GM18526 (cell line): ENCODE data around the gene UNC79.

ENCODE experiments used
- POLR2A ChIP-seq: IDR thresholded peaks from 3 replicates; pipeline ENCODE4 v1.6.1; 2011; ENCODE audit not compliant: insufficient read length; ENCODE audit errors: extremely low read depth

The UNC79 gene

DNA sequence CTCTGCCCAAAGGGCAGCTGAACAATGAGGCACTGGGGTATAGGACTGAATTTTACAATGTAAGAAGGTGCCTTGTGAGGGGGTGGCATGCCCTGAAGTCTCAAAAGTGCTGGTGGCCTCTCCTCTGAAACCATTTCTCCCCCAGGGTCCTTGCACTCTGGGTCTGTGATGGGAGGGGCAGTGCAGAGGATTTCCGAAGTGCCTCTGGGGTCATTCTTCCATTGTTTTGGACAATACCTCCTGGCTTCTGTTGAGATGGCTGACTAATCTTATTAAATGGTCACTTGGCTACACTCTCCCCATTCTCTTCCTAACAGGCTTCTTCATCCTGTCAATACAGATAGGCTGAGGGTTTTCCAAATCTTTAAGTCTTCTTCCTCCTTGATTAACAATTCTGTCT, 59.3 kb downstream of the UNC79 start:
- TF ChIP-seq POLR2A, result no peak

DNA sequence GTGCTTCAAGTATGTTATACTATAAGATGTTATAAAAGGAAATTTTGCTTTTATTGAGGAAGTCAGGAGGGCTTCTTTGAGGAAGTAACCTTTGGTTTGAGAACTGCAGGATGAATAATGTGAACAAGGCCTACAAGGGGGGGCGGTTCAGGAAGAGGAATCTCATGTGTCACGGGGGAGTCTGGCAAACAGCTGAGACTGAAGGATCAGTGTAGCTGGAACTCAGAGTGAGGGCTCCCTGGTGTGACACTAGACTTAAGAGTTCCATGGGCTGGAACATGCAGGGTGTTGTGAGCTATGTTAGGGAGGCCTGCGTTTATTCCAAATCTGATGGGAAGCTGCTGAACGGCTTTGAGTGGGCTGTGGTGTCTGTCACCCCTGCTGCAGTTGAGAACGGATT, 62.3 kb downstream of the UNC79 start:
- no peak for TF ChIP-seq POLR2A

DNA sequence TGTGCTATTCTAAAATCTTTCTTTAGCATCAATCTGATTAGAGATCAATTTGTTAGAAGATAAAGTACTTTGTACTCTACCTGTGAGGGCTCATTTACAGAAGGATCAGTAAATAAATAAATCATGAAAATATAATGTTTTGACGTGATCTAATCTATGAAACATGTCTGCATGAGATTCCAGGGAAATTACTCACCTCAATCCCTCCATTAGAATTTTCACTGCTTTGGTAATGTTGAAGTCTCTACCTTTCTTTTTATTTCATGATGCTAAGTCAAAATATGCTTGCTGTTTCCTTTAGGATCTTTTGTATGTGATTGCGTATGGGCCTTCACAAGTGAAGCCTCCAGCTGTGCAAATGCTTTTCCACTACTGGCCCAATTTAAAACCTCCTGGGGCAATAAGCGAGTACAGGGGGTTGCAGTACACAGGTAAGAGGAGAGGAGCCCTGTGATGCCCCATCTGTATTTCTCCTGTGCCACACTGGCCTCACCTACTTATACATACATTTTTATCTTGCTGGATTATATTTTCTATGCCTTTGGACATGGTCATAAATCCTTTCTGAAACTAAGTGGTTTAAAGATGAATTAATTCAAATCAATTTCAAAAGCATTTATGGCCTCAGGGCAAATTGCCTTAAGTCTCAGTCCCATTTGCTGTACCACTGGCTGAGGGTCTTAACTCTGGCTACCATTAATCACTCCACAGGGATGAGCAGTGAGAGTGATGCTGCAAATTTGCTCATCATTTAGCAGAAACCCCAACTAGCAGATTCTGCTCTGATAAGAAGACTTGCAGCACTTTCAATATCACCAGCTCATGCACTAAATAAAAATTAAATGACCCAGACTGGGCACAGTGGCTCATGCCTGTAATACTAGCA, 66.4 kb downstream of the UNC79 start:
- TF ChIP-seq POLR2A, result no peak

DNA sequence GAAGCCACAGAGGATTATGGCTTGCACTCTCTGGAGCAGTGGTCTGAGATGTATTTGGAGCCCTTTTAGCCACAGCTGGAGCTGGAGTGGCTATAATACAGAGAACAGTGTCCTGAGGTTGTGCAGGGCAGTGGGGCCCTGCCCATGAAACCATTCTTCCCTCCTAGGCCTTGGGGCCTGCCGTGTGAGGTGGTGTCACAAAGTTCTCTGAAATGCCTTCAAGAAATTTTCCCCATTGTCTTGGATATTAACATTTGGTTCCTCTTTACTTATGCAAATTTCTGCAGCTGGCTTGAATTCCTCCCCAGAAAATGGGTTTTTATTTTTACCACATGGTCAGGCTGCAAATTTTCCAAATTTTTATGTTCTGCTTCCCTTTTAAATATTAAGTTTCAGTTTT, 79.3 kb downstream of the UNC79 start:
- TF ChIP-seq POLR2A, result no peak

DNA sequence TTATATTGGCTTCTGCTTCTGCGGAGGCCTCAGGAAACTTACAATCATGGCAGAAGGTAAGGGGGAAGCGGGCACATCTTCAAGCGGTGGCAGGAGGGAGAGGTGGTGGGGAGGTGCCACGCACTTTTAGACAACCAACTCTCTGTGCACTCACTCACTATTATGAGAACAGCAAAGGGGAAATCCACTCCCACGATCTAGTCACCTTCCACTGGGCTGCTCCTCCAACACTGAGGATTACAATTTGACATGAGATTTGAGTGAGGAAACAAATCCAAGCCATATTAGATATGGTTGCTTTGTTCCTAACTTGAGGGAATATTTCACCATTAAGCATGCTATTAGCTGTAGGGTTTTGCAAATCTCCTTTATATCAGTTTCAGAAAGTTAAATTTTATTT, 80.3 kb downstream of the UNC79 start:
- no peak for TF ChIP-seq POLR2A

DNA sequence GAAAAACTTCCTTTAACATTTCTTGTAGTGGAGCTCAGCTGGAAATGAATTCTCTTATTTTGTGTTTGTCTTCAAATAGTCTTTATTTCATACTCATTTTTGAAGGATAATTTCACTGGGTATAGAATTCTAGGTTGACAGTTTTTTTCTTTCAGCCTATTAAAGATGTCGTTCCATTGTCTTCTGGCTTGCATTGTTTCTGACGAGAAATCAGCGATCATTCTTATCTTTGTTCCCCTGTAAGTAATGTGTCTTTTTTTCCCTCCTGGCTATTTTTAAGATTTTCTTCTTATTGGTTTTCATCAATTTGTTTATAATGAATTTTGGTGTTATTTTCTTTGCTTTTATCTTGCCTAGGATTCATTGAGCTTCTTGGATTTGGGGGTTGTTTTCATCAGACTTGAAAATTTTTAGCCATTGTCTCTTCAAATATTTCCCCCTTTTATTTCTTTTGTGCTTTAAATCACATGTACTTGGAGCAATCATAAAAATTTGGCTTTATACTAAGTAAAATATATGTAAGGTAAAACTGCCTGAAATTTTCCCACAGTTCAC, 89.4 kb downstream of the UNC79 start:
- TF ChIP-seq POLR2A, result no peak

DNA sequence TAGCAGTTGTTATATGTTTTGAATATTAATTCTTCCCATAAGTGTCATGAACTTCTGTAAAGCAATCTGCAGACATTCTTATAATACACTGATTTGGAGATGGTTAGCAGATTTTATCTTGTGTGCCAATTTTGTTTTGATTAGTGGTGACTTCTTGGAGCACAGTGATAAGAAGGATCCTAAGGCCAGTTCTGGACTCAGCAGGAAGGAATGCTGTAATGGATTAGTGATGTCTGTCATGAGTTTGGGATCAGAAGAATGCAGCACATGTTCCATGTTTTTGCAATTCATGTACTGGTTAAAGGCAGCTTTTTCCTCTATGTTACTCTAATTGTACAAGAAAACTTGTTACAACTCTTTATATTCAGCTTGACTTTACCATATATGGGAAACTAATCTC, 91.5 kb downstream of the UNC79 start:
- no peak for TF ChIP-seq POLR2A

DNA sequence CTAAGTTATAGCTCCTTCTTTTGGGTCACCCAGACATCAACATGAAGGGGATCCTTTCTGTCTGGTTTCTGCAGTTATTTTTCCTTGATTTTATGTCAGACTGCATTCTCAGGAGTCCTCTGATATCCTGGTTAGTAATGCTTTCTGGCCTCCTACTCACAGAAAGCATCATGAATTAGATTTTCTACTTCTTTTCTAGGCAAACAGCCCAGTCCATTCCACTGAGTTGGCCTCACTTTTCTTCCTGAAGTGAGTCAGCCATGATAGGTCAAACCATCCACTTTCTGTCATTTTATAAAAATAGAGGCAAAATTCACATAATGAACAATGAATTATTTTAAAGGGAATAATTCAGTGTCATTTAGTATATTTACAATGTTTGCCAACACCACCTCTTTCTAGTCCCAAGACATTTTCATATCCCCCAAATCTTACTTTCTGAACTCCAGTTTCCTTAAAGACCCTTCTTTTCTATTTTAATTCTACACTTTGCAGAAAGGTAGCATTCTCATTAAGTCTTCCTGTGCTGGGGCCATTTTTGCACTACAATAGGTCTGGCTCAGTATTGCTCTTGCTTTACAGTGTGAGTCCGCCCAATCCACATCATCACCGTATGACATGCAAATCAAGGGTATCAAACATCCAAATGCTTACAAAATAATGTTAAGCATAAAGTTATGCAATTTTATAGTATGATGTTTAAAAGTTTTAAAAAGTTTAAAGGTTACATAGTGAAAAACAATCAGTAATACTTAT, 95.1 kb downstream of the UNC79 start:
- TF ChIP-seq POLR2A, result no peak

DNA sequence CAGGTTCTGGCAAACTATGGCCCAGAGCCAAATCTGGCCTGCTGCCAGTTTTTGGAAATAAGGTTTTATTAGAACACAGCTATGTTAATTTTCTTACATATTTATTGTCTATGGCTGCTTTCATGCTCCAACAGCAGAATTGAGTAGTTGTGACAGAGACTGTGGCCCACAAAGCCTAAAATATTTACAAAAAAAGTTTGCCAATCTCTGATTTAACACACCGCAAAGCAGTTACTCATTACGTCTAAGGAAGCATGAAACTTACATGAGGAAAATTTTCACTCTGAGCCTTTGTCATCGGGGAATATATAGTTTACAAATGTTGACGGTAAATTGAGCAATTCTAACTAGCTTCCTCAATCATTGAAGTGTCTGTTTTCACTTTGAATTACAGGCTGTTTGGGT, 96.5 kb downstream of the UNC79 start:
- no peak for TF ChIP-seq POLR2A

DNA sequence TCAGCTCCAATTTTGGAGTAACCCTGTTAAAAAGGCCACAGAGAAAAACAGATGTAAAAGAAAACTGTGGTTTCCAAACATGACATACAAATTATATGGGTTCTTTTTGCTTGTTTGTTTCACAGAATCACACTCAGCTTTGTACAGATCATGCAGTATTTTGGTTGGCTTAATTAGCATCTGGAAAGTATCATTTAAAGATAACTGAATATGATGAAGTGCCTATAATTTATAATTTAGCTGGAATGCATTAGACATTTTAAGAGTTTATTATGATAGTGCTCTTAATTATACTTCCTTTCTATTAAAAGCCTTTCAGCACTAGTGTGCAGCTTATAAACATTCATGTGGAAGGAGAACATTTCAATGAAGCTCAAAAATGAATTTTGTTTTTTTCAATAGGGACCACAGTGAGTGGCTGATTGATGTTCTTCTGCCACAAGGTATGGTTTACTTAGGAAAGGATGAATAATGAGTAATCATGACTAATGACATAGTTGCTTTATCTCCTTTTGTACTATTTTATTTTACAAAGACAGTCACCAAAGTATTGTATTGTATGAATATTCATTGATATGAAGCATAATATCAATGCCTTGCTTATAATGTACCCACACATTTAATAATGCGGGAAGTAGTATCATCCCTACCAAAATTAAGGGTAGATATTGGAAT, 98.3 kb downstream of the UNC79 start:
- TF ChIP-seq POLR2A, result no peak

DNA sequence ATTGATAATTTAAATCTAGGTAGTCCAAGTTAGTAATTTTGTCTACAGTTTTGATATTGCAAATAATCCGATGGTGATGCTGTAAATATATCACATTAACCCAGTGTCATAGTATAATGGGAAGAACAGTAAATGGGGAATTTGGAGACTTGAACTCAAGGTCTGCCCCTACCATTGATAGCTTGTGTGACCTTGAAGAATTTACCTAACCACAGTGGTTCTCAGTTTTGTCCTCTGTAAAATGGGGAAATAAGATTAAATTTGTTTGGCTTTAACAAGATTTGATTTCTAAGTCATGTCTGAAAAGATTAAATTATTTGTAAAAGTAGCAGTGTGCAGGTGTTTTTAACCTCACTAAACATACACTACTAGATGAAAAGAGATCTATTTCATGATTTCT, 100.9 kb downstream of the UNC79 start:
- TF ChIP-seq POLR2A, result no peak

DNA sequence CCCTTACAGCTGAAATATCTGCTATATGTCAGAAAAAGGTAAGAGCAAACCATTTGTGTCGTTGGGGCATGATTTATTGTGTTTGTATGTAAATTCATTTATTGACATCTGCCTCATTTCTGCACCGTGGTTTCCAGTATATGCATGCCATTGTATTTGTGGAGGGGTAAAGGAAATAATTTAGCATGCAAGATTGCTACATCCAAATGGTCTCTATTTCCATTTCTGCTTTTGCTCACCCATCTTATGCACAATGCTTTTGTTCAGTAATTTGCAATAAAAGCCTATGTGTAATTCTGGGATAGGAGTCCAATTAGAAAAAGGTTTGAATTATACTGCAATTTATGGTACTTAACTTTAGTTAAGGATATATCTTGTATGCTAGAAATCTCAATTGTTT, 101.8 kb downstream of the UNC79 start:
- TF ChIP-seq POLR2A, result no peak

DNA sequence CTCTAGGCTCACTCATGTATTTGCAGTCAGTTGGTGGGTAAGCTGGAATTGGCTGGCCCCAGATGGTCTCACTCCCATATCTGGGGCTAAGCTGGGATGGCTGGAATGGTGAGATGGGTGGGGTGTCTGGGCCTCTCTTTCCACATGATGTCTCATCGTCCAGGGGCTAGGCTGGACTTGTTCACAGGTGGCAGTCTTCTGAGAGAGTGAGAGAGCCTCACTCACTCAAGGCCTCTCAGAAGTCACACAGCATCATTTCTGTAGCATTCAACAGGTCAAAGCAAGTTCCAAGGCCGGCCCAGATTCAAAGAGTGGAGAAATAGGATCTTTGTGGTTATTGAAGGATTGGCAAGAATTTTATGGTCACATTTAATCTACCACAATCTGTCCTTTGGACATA, 102.7 kb downstream of the UNC79 start:
- TF ChIP-seq POLR2A, result no peak

DNA sequence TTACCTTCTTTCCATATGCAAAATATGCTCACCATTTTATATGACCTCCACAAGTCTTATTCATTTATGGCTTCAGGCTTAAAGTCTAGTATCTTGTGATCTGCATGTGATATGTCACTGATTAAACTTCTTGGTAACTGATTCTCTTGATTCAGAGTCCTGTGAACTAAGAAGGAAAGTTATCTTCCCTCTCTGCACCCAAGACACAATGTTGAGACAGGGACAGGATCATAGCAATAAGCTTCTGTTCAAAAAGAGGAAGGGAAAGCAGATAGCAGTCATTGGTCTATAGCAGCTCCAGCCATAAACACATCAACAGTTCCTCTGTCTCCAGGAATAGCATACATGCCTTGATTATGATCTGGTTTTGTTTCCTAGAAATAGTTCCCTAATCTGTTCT, 103.1 kb downstream of the UNC79 start:
- TF ChIP-seq POLR2A, result no peak

DNA sequence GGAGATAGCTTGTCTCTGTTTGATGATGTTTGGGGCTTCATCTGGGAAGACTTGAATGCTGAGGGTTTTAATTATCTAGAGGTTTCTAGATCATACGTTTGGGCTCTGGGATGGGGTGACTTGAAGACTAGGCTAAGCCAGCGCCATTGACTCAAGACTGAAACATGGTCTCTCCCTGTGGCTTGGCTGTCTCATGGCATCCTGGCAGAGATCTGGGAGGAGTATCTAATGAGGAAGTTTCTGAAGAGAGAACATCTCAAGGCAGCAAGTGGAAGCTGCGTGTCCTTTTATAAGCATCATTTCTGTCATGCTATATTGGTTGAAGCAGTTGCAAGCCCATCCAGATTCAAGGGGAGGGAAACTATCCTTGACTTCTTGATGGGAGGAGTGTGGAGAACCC, 104.8 kb downstream of the UNC79 start:
- no peak for TF ChIP-seq POLR2A

DNA sequence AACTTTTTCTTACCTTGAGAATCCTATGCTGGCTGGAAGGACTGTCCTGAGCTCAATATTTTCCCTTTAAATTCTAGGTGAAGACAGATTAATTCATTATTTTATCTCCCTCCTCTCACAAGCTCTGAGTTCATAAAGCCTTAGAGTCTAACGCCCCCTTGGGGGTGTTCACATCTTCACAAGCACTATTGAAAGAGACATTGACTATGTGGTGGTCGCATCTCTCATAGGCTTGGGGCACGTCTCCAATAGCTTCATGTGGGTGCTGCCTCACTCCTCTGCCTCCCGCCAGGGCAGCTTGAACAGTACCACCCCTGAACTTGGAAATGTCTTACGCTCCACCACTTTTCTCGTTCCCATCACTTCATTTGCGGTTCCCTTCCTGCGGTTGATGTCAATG, 106.2 kb downstream of the UNC79 start:
- no peak for TF ChIP-seq POLR2A
